K562 (cell line): ENCODE data around the gene PLD1. TPM values are rescaled to one million over a fixed set of nuclear protein-coding genes. Genes with fewer than 3 reads are reported as not detected.

ENCODE experiments used
- ATAC-seq: fragments of 200-7000 bp; cut with Tn5 transposase; 3 replicates; pipeline ENCODE4 v1.9.1; 2020; ENCODE audit warnings: moderate library complexity
- BruUV-seq: library from RNA; stranded (reverse); fragments of 400-500 nt; replicated peaks from 2 replicates; lab custom pipeline; 2021; lab: Mats Ljungman, UMichigan
- CTCF ChIA-PET: fragments of 300-600 bp; formaldehyde crosslinking; extraction: SDS; loops from one replicate; lab custom pipeline; 2021; ENCODE audit warnings: low intra/inter-chr PET ratio; lab: Yijun Ruan, JAX
- POLR2A ChIA-PET: fragments of 300-600, 350-650 bp; sonication (Branson Sonifier 250); formaldehyde crosslinking; extraction: SDS; loops from one replicate; lab custom pipeline; 2021; ENCODE audit warnings: antibody characterized with exemption, inconsistent platforms; lab: Yijun Ruan, JAX
- DNase-seq, 4 experiments: peaks; one replicate each; pipeline versions ENCODE4 v3.0.0 to v3.0.0-alpha.2; 2011 to 2018; ENCODE audit warnings: low spot score in 3 of 4, mixed read lengths in 3 of 4; ENCODE audit errors: extremely low read depth in 1 of 4
- FAIRE-seq: peaks from 2 replicates; lab custom pipeline; 2011; peaks lifted over from hg19 to GRCh38; lab: Jason Lieb, UNC
- H2AFZ ChIP-seq: 2 replicates; pipeline ENCODE4 v1.6.0; 2011; ENCODE audit warnings: low read depth, low read length, control low read depth, inconsistent platforms
- H3K27ac ChIP-seq: fragments of 200-600 bp; 3 replicates; pipeline ENCODE4 v1.8.0; 2011; ENCODE audit warnings: low read depth, mild to moderate bottlenecking, control low read depth, inconsistent platforms, low read length, moderate library complexity, mixed read lengths; ENCODE audit errors: extremely low read depth
- H3K27me3 ChIP-seq, 2 experiments: fragments of 300-600 bp in 1 of 2; 2 replicates in 1 of 2; 3 replicates in 1 of 2; pipeline versions ENCODE4 v1.6.0 to v1.8.0; 2011; ENCODE audit warnings: inconsistent platforms in 2 of 2, low read length in 2 of 2, mild to moderate bottlenecking in 1 of 2, mixed read lengths in 1 of 2, moderate library complexity in 1 of 2; ENCODE audit not compliant: control insufficient read depth in 2 of 2, insufficient read depth in 2 of 2
- H3K36me3 ChIP-seq: fragments of 300-600 bp; 3 replicates; pipeline ENCODE4 v1.8.0; 2011; ENCODE audit warnings: mild to moderate bottlenecking, low read length, inconsistent platforms; ENCODE audit not compliant: control insufficient read depth, insufficient read depth
- H3K4me1 ChIP-seq, 2 experiments: fragments of 200-600 bp in 1 of 2; replicated peaks in 1 of 2; 2 replicates in 1 of 2; 3 replicates in 1 of 2; pipeline versions ENCODE4 v1.5.1 to v1.8.0; 2011; ENCODE audit warnings: inconsistent platforms in 2 of 2, low read length in 2 of 2, mild to moderate bottlenecking in 1 of 2, mixed read lengths in 1 of 2, moderate library complexity in 1 of 2; ENCODE audit not compliant: control insufficient read depth in 2 of 2, insufficient read depth in 2 of 2
- H3K4me2 ChIP-seq: 2 replicates; pipeline ENCODE4 v1.6.1; 2011; ENCODE audit warnings: low read length, control low read depth, inconsistent platforms, mixed read lengths; ENCODE audit not compliant: insufficient read depth
- H3K4me3 ChIP-seq: fragments of 200-600 bp; sonication (generic), shearing (Covaris generic); 2 replicates; pipeline ENCODE4 v1.5.1; 2016; ENCODE audit warnings: control low read depth, inconsistent platforms
- H3K79me2 ChIP-seq: fragments of 200-600 bp; 3 replicates; pipeline ENCODE4 v1.8.0; 2011; ENCODE audit warnings: low read length, inconsistent platforms; ENCODE audit not compliant: control insufficient read depth, insufficient read depth
- H3K9ac ChIP-seq, 2 experiments: 2 replicates each; pipeline versions ENCODE4 v1.6.0 to v1.6.1; 2011; ENCODE audit warnings: low read depth in 2 of 2, low read length in 2 of 2, control low read depth in 1 of 2, inconsistent platforms in 1 of 2, mild to moderate bottlenecking in 1 of 2, mixed read lengths in 1 of 2; ENCODE audit not compliant: insufficient read depth in 1 of 2
- H3K9me1 ChIP-seq: one replicate; pipeline ENCODE4 v1.6.0; 2011; ENCODE audit warnings: inconsistent platforms, mild to moderate bottlenecking, low read length, moderate library complexity; ENCODE audit not compliant: control insufficient read depth, insufficient read depth
- H3K9me3 ChIP-seq: replicated peaks from 2 replicates; pipeline ENCODE4 v1.5.1; 2011; ENCODE audit warnings: low read depth, low read length, inconsistent platforms; ENCODE audit not compliant: control insufficient read depth, insufficient read depth
- H4K20me1 ChIP-seq: replicated peaks from 2 replicates; pipeline ENCODE4 v1.6.1; 2011; ENCODE audit warnings: low read length, inconsistent platforms, mixed read lengths; ENCODE audit not compliant: control insufficient read depth, insufficient read depth
- ARID1B ChIP-seq: fragments of 450-650 bp; IDR thresholded peaks from 2 replicates; pipeline ENCODE4 v1.6.1; 2016; ENCODE audit warnings: antibody characterized with exemption, mild to moderate bottlenecking, inconsistent platforms
- CBFA2T2 ChIP-seq: fragments of 450-650 bp; conservative IDR thresholded peaks from 2 replicates; pipeline ENCODE4 v1.6.1; 2017; ENCODE audit warnings: mild to moderate bottlenecking
- CBFB ChIP-seq: sonication (generic); formaldehyde crosslinking; IDR thresholded peaks from 2 replicates; pipeline ENCODE4 v1.4.0; 2020; ENCODE audit warnings: mild to moderate bottlenecking, missing genetic modification reagents
- CCNT2 ChIP-seq: IDR thresholded peaks from 2 replicates; pipeline ENCODE4 v1.6.1; 2011; ENCODE audit warnings: borderline replicate concordance, low read depth, mild to moderate bottlenecking, moderate library complexity, mixed read lengths, low read length; ENCODE audit not compliant: insufficient read length; ENCODE audit errors: extremely low read depth
- EP300 ChIP-seq: IDR thresholded peaks from 2 replicates; pipeline ENCODE4 v1.6.1; 2012; ENCODE audit warnings: low read length, improper control_type of control experiment
- HMBOX1 ChIP-seq: sonication (generic); IDR thresholded peaks from 2 replicates; pipeline ENCODE4 v1.6.1; 2016
- HMG20A ChIP-seq: fragments of 450-650 bp; formaldehyde crosslinking; conservative IDR thresholded peaks from 2 replicates; pipeline ENCODE4 v1.4.0; 2020; ENCODE audit warnings: mild to moderate bottlenecking, mixed read lengths
- MEIS2 ChIP-seq: fragments of 450-650 bp; IDR thresholded peaks from 2 replicates; pipeline ENCODE4 v1.6.1; 2014; ENCODE audit warnings: mild to moderate bottlenecking; ENCODE audit not compliant: partially characterized antibody
- NCOA1 ChIP-seq: fragments of 450-650 bp; IDR thresholded peaks from 2 replicates; pipeline ENCODE4 v1.6.1; 2016; ENCODE audit warnings: low read depth
- RAD51 ChIP-seq: fragments of 450-650 bp; IDR thresholded peaks from 2 replicates; pipeline ENCODE4 v1.7.1; 2016; ENCODE audit warnings: low read depth, mild to moderate bottlenecking, borderline replicate concordance
- SMC3 ChIP-seq: conservative IDR thresholded peaks from 2 replicates; pipeline ENCODE4 v1.6.1; 2011; ENCODE audit warnings: low read depth, low read length, improper control_type of control experiment; ENCODE audit not compliant: insufficient read depth
- ZNF23 ChIP-seq: fragments of 250-450 bp; sonication (Bioruptor Pico); IDR thresholded peaks from 2 replicates; pipeline ENCODE4 v1.4.0; 2020; ENCODE audit warnings: mild to moderate bottlenecking
- ZNF280B ChIP-seq: fragments of 250-450 bp; sonication (Bioruptor Pico); IDR thresholded peaks from 2 replicates; pipeline ENCODE4 v1.5.1; 2021; ENCODE audit warnings: mild to moderate bottlenecking
- ZNF639 ChIP-seq, 2 experiments: fragments of 200-800 bp in 1 of 2; sonication (Bioruptor generic) in 1 of 2; sonication (generic) in 1 of 2; formaldehyde crosslinking in 1 of 2; IDR thresholded peaks in 1 of 2; conservative IDR thresholded peaks in 1 of 2; 2 replicates each; pipeline versions ENCODE4 v1.5.0 to v1.6.1; 2016 to 2020; ENCODE audit warnings: missing compliant biosample characterization in 1 of 2, missing genetic modification characterization in 1 of 2, missing genetic modification reagents in 1 of 2
- WGBS: fragments of 100-300 bp; shearing (Covaris generic); methylation state at CpG from one replicate; pipeline ENCODE4 v1.1.6; 2016; ENCODE audit warnings: low coverage, mixed read lengths; ENCODE audit not compliant: insufficient coverage; ENCODE audit errors: missing lambda C conversion rate; 5-methylcytosine and 5-hydroxymethylcytosine counted together
- in situ Hi-C: fragments of 300-500 bp; cut with MboI; formaldehyde crosslinking; loops from 4 replicates; pipeline ENCODE4 v1.15.0; 2018; ENCODE audit warnings: inconsistent platforms, mixed read lengths
- intact Hi-C: fragments of 100-400 bp; cut with micrococcal nuclease; formaldehyde crosslinking; loops from 2 replicates; pipeline ENCODE4 v1.14.2; 2022
- polyA plus RNA-seq, 8 experiments: library from polyadenylated mRNA; depleted of rRNA in 4 of 8; stranded (reverse) in 5 of 8; unstranded in 3 of 8; fragments of >200 nt; fragmentation: Nextera tagmentation in 2 of 8; fragmentation: Illumina TruSeq in 1 of 8; extraction: Ambion mirVana in 2 of 8; extraction: Trizol in 1 of 8; gene quantifications; 2 replicates each; pipeline versions ENCODE4 v1.2.1 to v1.2.3, GENCODE V29; 2011 to 2014; ENCODE audit warnings: inconsistent platforms in 1 of 8, missing spikeins in 1 of 8
- total RNA-seq, 7 experiments: library from RNA; depleted of rRNA in 6 of 7; stranded (reverse); fragments of >200 nt in 6 of 7; fragmentation: Illumina TruSeq in 2 of 7; extraction: Trizol in 2 of 7; gene quantifications; 2 replicates each; pipeline versions ENCODE4 v1.2.1 to v1.2.3, GENCODE V29; 2011 to 2021; ENCODE audit warnings: low replicate concordance in 1 of 7
- TF ChIP-seq, protein P1 (sequence below): fragments of 450-650 bp; IDR thresholded peaks from 2 replicates; pipeline ENCODE4 v1.6.1; 2016; ENCODE audit warnings: low read depth, mild to moderate bottlenecking, moderate library complexity
- TF ChIP-seq, protein P2 (sequence below): fragments of 450-650 bp; IDR thresholded peaks from 2 replicates; pipeline ENCODE4 v1.6.1; 2016

PLD1 gene
- total and polyA plus RNA-seq, 9 of the 15 experiments (the other 6 are each of a cell fraction or from before 2014, with no cell fraction given): 8.4 to 26.1 (median 18.6) TPM

DNA sequence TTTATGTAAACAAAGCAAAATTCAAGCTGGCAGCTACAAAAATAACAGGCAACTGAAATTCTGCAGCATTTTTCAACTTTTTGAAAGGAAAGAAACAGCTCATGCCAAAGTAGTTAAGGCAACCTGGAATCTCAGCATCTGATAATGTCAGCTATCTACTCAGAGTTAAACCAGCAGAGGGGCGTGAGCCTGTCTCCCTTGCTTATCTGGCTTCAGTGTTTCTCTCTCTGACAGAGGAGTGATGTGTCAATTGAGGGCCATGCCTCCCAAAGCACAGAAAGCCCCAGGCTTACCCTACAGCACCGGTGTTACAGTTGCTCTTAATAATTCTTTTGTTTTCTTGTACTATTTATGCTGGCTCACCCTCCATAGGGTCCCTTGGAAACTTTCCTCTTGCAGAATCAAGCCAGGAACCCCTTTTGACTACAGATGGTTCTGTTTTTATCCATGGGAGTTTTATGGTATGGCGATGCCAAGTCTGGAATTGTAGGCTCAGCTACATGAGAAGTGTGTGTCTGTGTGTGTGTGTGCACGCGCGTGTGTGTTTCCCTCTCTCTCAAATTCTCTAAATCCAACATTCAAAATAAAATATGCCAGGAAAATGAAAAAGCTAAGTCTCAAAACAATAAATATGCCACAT, 40.2 kb upstream of the PLD1 start:
- no peaks in the 10 kb centered on the region for H3K9me1 ChIP-seq
- no peaks in the 10 kb centered on the region for H3K79me2 ChIP-seq
- H3K36me3 ChIP-seq: no peaks in the 10 kb centered on the region
- no TSS peak for BruUV-seq
- H3K9ac ChIP-seq: peak overlapping the region in 1 of 2 experiments; percentile 10; a peak in 1 of 4 replicates
- H3K4me1 ChIP-seq: peaks cover 6% of the 10 kb centered on the region in 2 experiments; a peak in 3 of 5 replicates
- no peaks in the 10 kb centered on the region for H4K20me1 ChIP-seq
- ATAC-seq (peak; percentile 65; the same call in 2 of the 3 replicates), DNase-seq (peak in 1 of 4 experiments; percentile 56), FAIRE-seq (no peak)
- in situ Hi-C loops: no loop called here
- no peak overlapping the region for H3K4me3 ChIP-seq
- WGBS: 17% methylated on average over 6 of the region's 6 CpGs
- POLR2A ChIA-PET: interaction anchor here (1.2 kb wide), 1 partner anchor 79 kb away, joined by 3 read pairs; no protein-coding TSS in a partner anchor
- H3K27ac ChIP-seq: no peak overlapping the region
- CTCF ChIA-PET: no interaction called here
- no peaks in the 10 kb centered on the region; a peak in 1 of 5 replicates for H3K27me3 ChIP-seq
- H2AFZ ChIP-seq: no peak overlapping the region
- no peak overlapping the region for H3K4me2 ChIP-seq
- peaks cover 5% of the 10 kb centered on the region for H3K9me3 ChIP-seq
- intact Hi-C loops: no loop called here
- TF ChIP-seq NCOA1 (no peak), ZNF280B (CRISPR knock-in tag) (no peak), EP300 (peak; percentile 44; the same call in 1 of the 2 replicates), MEIS2 (peak; percentile 78), ZNF639 (CRISPR knock-in tag; conservative IDR thresholded peaks at IDR 0.05 in 1 of 2, IDR thresholded peaks at IDR 0.05 in 1 of 2) (0 out of 4 replicates have a peak, but pooled peaks of 1 of the 2 experiments have one; percentile 26), CBFA2T2 (peak; percentile 28; the same call in 1 of the 2 replicates), HMBOX1 (peak; percentile 51; the same call in 1 of the 2 replicates), RAD51 (no peak), CBFB (no peak), HMG20A (CRISPR knock-in tag) (peak; percentile 37; the same call in 1 of the 2 replicates), CCNT2 (peak; percentile 48), ZNF23 (no peak), SMC3 (no peak), ARID1B (peak; percentile 56; the same call in 1 of the 2 replicates)
- TF ChIP-seq, protein P1, sequence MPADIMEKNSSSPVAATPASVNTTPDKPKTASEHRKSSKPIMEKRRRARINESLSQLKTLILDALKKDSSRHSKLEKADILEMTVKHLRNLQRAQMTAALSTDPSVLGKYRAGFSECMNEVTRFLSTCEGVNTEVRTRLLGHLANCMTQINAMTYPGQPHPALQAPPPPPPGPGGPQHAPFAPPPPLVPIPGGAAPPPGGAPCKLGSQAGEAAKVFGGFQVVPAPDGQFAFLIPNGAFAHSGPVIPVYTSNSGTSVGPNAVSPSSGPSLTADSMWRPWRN: 0 out of 2 replicates have a peak, but pooled peaks have one; percentile 46
- TF ChIP-seq, protein P2, sequence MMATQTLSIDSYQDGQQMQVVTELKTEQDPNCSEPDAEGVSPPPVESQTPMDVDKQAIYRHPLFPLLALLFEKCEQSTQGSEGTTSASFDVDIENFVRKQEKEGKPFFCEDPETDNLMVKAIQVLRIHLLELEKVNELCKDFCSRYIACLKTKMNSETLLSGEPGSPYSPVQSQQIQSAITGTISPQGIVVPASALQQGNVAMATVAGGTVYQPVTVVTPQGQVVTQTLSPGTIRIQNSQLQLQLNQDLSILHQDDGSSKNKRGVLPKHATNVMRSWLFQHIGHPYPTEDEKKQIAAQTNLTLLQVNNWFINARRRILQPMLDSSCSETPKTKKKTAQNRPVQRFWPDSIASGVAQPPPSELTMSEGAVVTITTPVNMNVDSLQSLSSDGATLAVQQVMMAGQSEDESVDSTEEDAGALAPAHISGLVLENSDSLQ: peak; percentile 65
